H9 (cell line): ENCODE data around the gene CDH4. TPM values are rescaled to one million over a fixed set of nuclear protein-coding genes. Genes with fewer than 3 reads are reported as not detected.

Experiments
- DNase-seq: peaks from one replicate; pipeline ENCODE4 v3.0.0-alpha.2; 2017
- H2AFZ ChIP-seq: one replicate; pipeline ENCODE4 v1.6.1; 2013; ENCODE audit warnings: mild to moderate bottlenecking, low read length, control low read depth, moderate library complexity
- H2AK5ac ChIP-seq: 2 replicates; pipeline ENCODE4 v1.6.1; 2013; ENCODE audit warnings: low read length, control low read depth, mixed read lengths; ENCODE audit not compliant: insufficient read length
- H2BK120ac ChIP-seq: one replicate; pipeline ENCODE4 v1.6.1; 2013; ENCODE audit warnings: low read depth, mild to moderate bottlenecking, low read length, control low read depth, inconsistent platforms; ENCODE audit not compliant: poor library complexity, severe bottlenecking
- H2BK12ac ChIP-seq: 2 replicates; pipeline ENCODE4 v1.6.1; 2013; ENCODE audit warnings: low read length, control low read depth, mixed read lengths, low read depth; ENCODE audit not compliant: insufficient read length
- H2BK15ac ChIP-seq: 2 replicates; pipeline ENCODE4 v1.6.1; 2013; ENCODE audit warnings: low read depth, low read length, control low read depth
- H2BK20ac ChIP-seq: one replicate; pipeline ENCODE4 v1.6.1; 2013; ENCODE audit warnings: low read depth, mild to moderate bottlenecking, low read length, control low read depth, inconsistent platforms; ENCODE audit not compliant: poor library complexity, severe bottlenecking
- H2BK5ac ChIP-seq: 2 replicates; pipeline ENCODE4 v1.6.1; 2013; ENCODE audit warnings: low read length, control low read depth, mixed read lengths; ENCODE audit not compliant: insufficient read length
- H3K14ac ChIP-seq: 2 replicates; pipeline ENCODE4 v1.6.1; 2013; ENCODE audit warnings: low read length, control low read depth; ENCODE audit not compliant: insufficient read depth
- H3K18ac ChIP-seq: 2 replicates; pipeline ENCODE4 v1.6.1; 2013; ENCODE audit warnings: low read depth, mild to moderate bottlenecking, mixed read lengths, low read length, control low read depth; ENCODE audit not compliant: insufficient read length
- H3K23ac ChIP-seq: 2 replicates; pipeline ENCODE4 v1.6.1; 2013; ENCODE audit warnings: low read length, control low read depth, mixed read lengths, low read depth; ENCODE audit not compliant: insufficient read length
- H3K23me2 ChIP-seq: 2 replicates; pipeline ENCODE4 v1.6.1; 2013; ENCODE audit warnings: low read depth, mild to moderate bottlenecking, mixed read lengths, low read length, control low read depth; ENCODE audit not compliant: insufficient read length, poor library complexity, severe bottlenecking
- H3K27ac ChIP-seq: 2 replicates; pipeline ENCODE4 v1.5.1; 2013; ENCODE audit warnings: low read length, control low read depth, mixed read lengths, low read depth; ENCODE audit not compliant: insufficient read length
- H3K27me3 ChIP-seq: 2 replicates; pipeline ENCODE4 v1.6.1; 2013; ENCODE audit warnings: low read length, control low read depth, inconsistent platforms; ENCODE audit not compliant: insufficient read depth
- H3K4ac ChIP-seq: 2 replicates; pipeline ENCODE4 v1.6.1; 2013; ENCODE audit warnings: low read depth, mild to moderate bottlenecking, control low read depth, inconsistent platforms, low read length, moderate library complexity
- H3K4me1 ChIP-seq: 2 replicates; pipeline ENCODE4 v1.6.1; 2013; ENCODE audit warnings: low read length, control low read depth, inconsistent platforms; ENCODE audit not compliant: insufficient read depth
- H3K4me2 ChIP-seq: 2 replicates; pipeline ENCODE4 v1.6.1; 2013; ENCODE audit warnings: low read length, control low read depth, mixed read lengths; ENCODE audit not compliant: insufficient read length, insufficient read depth
- H3K56ac ChIP-seq: 2 replicates; pipeline ENCODE4 v1.6.1; 2013; ENCODE audit warnings: low read depth, mild to moderate bottlenecking, mixed read lengths, low read length, control low read depth; ENCODE audit not compliant: insufficient read length
- H3K79me1 ChIP-seq: 2 replicates; pipeline ENCODE4 v1.6.1; 2013; ENCODE audit warnings: low read depth, mild to moderate bottlenecking, moderate library complexity, low read length, control low read depth, inconsistent platforms; ENCODE audit not compliant: insufficient read depth, poor library complexity, severe bottlenecking
- H3K79me2 ChIP-seq: 2 replicates; pipeline ENCODE4 v1.6.1; 2013; ENCODE audit warnings: low read length, control low read depth, inconsistent platforms; ENCODE audit not compliant: insufficient read depth
- H3K9ac ChIP-seq: 2 replicates; pipeline ENCODE4 v1.6.1; 2013; ENCODE audit warnings: low read length, control low read depth, mixed read lengths; ENCODE audit not compliant: insufficient read length; ENCODE audit errors: extremely low read depth
- H3K9me3 ChIP-seq: one replicate; pipeline ENCODE4 v1.6.1; 2013; ENCODE audit warnings: low read depth, low read length, inconsistent platforms; ENCODE audit not compliant: control insufficient read depth
- H3T11ph ChIP-seq: one replicate; pipeline ENCODE4 v1.6.1; 2013; ENCODE audit warnings: mild to moderate bottlenecking, low read length, control low read depth, inconsistent platforms
- H4K20me1 ChIP-seq: one replicate; pipeline ENCODE4 v1.6.1; 2013; ENCODE audit not compliant: control insufficient read depth, insufficient read length, insufficient read depth
- H4K5ac ChIP-seq: 2 replicates; pipeline ENCODE4 v1.6.1; 2013; ENCODE audit warnings: low read depth, mild to moderate bottlenecking, mixed read lengths, low read length, control low read depth; ENCODE audit not compliant: insufficient read length
- H4K8ac ChIP-seq: replicated peaks from 2 replicates; pipeline ENCODE4 v1.6.1; 2013; ENCODE audit warnings: low read length, control low read depth, mixed read lengths, low read depth; ENCODE audit not compliant: insufficient read length
- H4K91ac ChIP-seq: 2 replicates; pipeline ENCODE4 v1.6.1; 2013; ENCODE audit warnings: low read depth, mild to moderate bottlenecking, moderate library complexity, mixed read lengths, low read length, control low read depth; ENCODE audit not compliant: insufficient read length
- H3K27ac Mint-ChIP-seq, 3 experiments: 2 replicates in 2 of 3; 3 replicates in 1 of 3; pipeline ENCODE4 v1.8.0; 2020 to 2021; ENCODE audit warnings: mixed read lengths in 3 of 3, mild to moderate bottlenecking in 1 of 3, moderate library complexity in 1 of 3
- H3K27me3 Mint-ChIP-seq: 2 replicates; pipeline ENCODE4 v1.8.0; 2021; ENCODE audit warnings: low read depth, mild to moderate bottlenecking, moderate library complexity, mixed read lengths
- H3K36me3 Mint-ChIP-seq, 3 experiments: 2 replicates in 2 of 3; 3 replicates in 1 of 3; pipeline ENCODE4 v1.8.0; 2020 to 2021; ENCODE audit warnings: low read depth in 3 of 3, mixed read lengths in 3 of 3; ENCODE audit not compliant: insufficient read depth in 1 of 3
- H3K4me1 Mint-ChIP-seq, 2 experiments: 2 replicates each; pipeline ENCODE4 v1.8.0; 2020; ENCODE audit warnings: mixed read lengths in 2 of 2
- H3K4me3 Mint-ChIP-seq, 2 experiments: 2 replicates in 1 of 2; 3 replicates in 1 of 2; pipeline ENCODE4 v1.8.0; 2020 to 2021; ENCODE audit warnings: mild to moderate bottlenecking in 2 of 2, mixed read lengths in 2 of 2, moderate library complexity in 1 of 2
- H3K9me3 Mint-ChIP-seq, 2 experiments: 2 replicates in 1 of 2; 3 replicates in 1 of 2; pipeline ENCODE4 v1.8.0; 2020; ENCODE audit warnings: mild to moderate bottlenecking in 2 of 2, mixed read lengths in 2 of 2, moderate library complexity in 1 of 2
- CTCF ChIP-seq: fragments of 200-600 bp; sonication (generic); conservative IDR thresholded peaks from 3 replicates; pipeline ENCODE4 v1.8.0; 2021; ENCODE audit warnings: antibody characterized with exemption, mild to moderate bottlenecking
- whole genome bisulfite sequencing: extraction: QIAGEN DNeasy Blood & Tissue Kit; methylation state at CpG from one replicate; pipeline ENCODE4 v1.1.7; 2013; ENCODE audit warnings: missing lambda C conversion rate, low lambda C conversion rate, mixed read lengths; ENCODE audit not compliant: insufficient read length; ENCODE audit errors: extremely low coverage; 5-methylcytosine and 5-hydroxymethylcytosine counted together
- total RNA-seq: library from RNA; stranded (reverse); gene quantifications from 2 replicates; pipeline ENCODE4 v1.2.1, GENCODE V29; 2021

The CDH4 gene
- total RNA-seq, 1 experiment from 2014 or later, result 3.0 TPM

- no peaks in the 10 kb centered on the region for H3K4me1 Mint-ChIP-seq
- H2AK5ac ChIP-seq, result no peak overlapping the region
- no peak for TF ChIP-seq CTCF
- no peak overlapping the region for H3K4me3 Mint-ChIP-seq
- H2BK12ac ChIP-seq, result no peak overlapping the region
- no peak overlapping the region for H4K5ac ChIP-seq
- no peak overlapping the region for H2AFZ ChIP-seq
- peaks cover 17% of the 10 kb centered on the region; the same call in 1 of the 2 replicates for H3K27me3 ChIP-seq
- no peak overlapping the region for H2BK5ac ChIP-seq
- H4K8ac ChIP-seq, result no peak overlapping the region
- H2BK15ac ChIP-seq, result no peak overlapping the region
- no peak overlapping the region for H3K27ac Mint-ChIP-seq
- no peak overlapping the region for H3K14ac ChIP-seq
- H4K91ac ChIP-seq, result no peak overlapping the region
- no peak overlapping the region for H3K27ac ChIP-seq
- no peak overlapping the region for H3K23ac ChIP-seq
- H3T11ph ChIP-seq, result no peak overlapping the region
- no peaks in the 10 kb centered on the region for H3K9me3 ChIP-seq
- H3K18ac ChIP-seq, result no peak overlapping the region
- H3K79me2 ChIP-seq, result no peaks in the 10 kb centered on the region
- peaks cover 90% of the 10 kb centered on the region for H3K27me3 Mint-ChIP-seq
- no peaks in the 10 kb centered on the region for H4K20me1 ChIP-seq
- H3K9me3 Mint-ChIP-seq, result peaks cover 3 to 9% of the 10 kb centered on the region in 2 experiments; a peak in 4 of 5 replicates
- H3K4me1 ChIP-seq, result no peaks in the 10 kb centered on the region
- no peak overlapping the region for H3K56ac ChIP-seq
- H3K9ac ChIP-seq, result no peak overlapping the region
- no peak overlapping the region for H3K4ac ChIP-seq
- no peak for DNase-seq
- WGBS, result no CpG with 5 or more reads among the region's 5 CpGs
- no peaks in the 10 kb centered on the region for H3K79me1 ChIP-seq
- no peaks in the 10 kb centered on the region; a peak in 2 of 7 replicates for H3K36me3 Mint-ChIP-seq
- no peaks in the 10 kb centered on the region for H3K23me2 ChIP-seq
- no peak overlapping the region for H2BK120ac ChIP-seq
- no peak overlapping the region for H2BK20ac ChIP-seq
- H3K4me2 ChIP-seq, result no peak overlapping the region
These were observed 48.7 kb upstream of the CDH4 start for GRCh38 chr20:61203320-61203719.
